ENCODE measurements around the gene NLGN4X. TPM values are rescaled to one million over a fixed set of nuclear protein-coding genes. Genes with fewer than 3 reads are reported as not detected.

NLGN4X gene
- total and polyA plus RNA-seq, 2 donors from 2014 or later: 0.41 to 5.6 TPM

GRCh38 chrX:6026980-6027379 lies 201.7 kb downstream of the NLGN4X start:
- FAIRE-seq (no peak), DNase-seq (peak in 2 of 5 donors; percentile 7 to 47)
- H3K9ac ChIP-seq (ENCODE audit: low read length in 3 of 3): no peak overlapping the region
- no peaks in the 10 kb centered on the region for H3K9me3 ChIP-seq (ENCODE audit: control insufficient read depth in 2 of 3, insufficient read depth in 1 of 3, low read length in 3 of 3)
- no peak overlapping the region for H3K4me3 ChIP-seq (ENCODE audit: low read length in 3 of 3)
- H3K27me3 ChIP-seq (ENCODE audit: control insufficient read depth, insufficient read depth, low read length): no peaks in the 10 kb centered on the region
- no peaks in the 10 kb centered on the region for H3K4me1 ChIP-seq (ENCODE audit: control insufficient read depth in 2 of 3, insufficient read depth in 2 of 3, low read depth in 1 of 3, low read length in 3 of 3)
- no peak overlapping the region for H3K27ac ChIP-seq (ENCODE audit: low read depth in 2 of 2, low read length in 2 of 2)
- no peak for TF ChIP-seq CTCF (IDR thresholded peaks at IDR 0.05; ENCODE audit: borderline replicate concordance, extremely low read depth, insufficient read depth)
- no peaks in the 10 kb centered on the region for H3K36me3 ChIP-seq (ENCODE audit: control insufficient read depth in 2 of 3, insufficient read depth in 3 of 3, low read length in 3 of 3)
- intact Hi-C loops (cut with DNase I): no loop called here

- H3K27me3 ChIP-seq (ENCODE audit: control insufficient read depth, insufficient read depth, low read length): no peaks in the 10 kb centered on the region
- DNase-seq: peak in 1 of 5 donors; percentile 6
- no peak overlapping the region for H3K9ac ChIP-seq (ENCODE audit: low read length in 3 of 3)
- intact Hi-C loops (cut with DNase I): no loop called here
- no peaks in the 10 kb centered on the region for H3K36me3 ChIP-seq (ENCODE audit: control insufficient read depth in 2 of 3, insufficient read depth in 3 of 3, low read length in 3 of 3)
- H3K27ac ChIP-seq (ENCODE audit: low read depth in 2 of 2, low read length in 2 of 2): no peak overlapping the region
- H3K4me3 ChIP-seq (ENCODE audit: low read length in 3 of 3): no peak overlapping the region
- FAIRE-seq: no peak
- no peaks in the 10 kb centered on the region for H3K4me1 ChIP-seq (ENCODE audit: control insufficient read depth in 2 of 3, insufficient read depth in 2 of 3, low read depth in 1 of 3, low read length in 3 of 3)
- H3K9me3 ChIP-seq (ENCODE audit: control insufficient read depth in 2 of 3, insufficient read depth in 1 of 3, low read length in 3 of 3): no peaks in the 10 kb centered on the region
- no peak for TF ChIP-seq CTCF (IDR thresholded peaks at IDR 0.05; ENCODE audit: borderline replicate concordance, extremely low read depth, insufficient read depth)
These were observed 202.2 kb downstream of the NLGN4X start for GRCh38 chrX:6026429-6026828.

- Histone ChIP-seq H3K9ac (ENCODE audit: low read length in 3 of 3) (no peak overlapping the region), H3K27ac (ENCODE audit: low read depth in 2 of 2, low read length in 2 of 2) (no peak overlapping the region), H3K4me1 (ENCODE audit: control insufficient read depth in 2 of 3, insufficient read depth in 2 of 3, low read depth in 1 of 3, low read length in 3 of 3) (no peaks in the 10 kb centered on the region), H3K9me3 (ENCODE audit: control insufficient read depth in 2 of 3, insufficient read depth in 1 of 3, low read length in 3 of 3) (no peaks in the 10 kb centered on the region), H3K4me3 (ENCODE audit: low read length in 3 of 3) (no peak overlapping the region), H3K27me3 (ENCODE audit: control insufficient read depth, insufficient read depth, low read length) (no peaks in the 10 kb centered on the region), H3K36me3 (ENCODE audit: control insufficient read depth in 2 of 3, insufficient read depth in 3 of 3, low read length in 3 of 3) (no peaks in the 10 kb centered on the region)
- TF ChIP-seq CTCF (IDR thresholded peaks at IDR 0.05; ENCODE audit: borderline replicate concordance, extremely low read depth, insufficient read depth): no peak
- FAIRE-seq (no peak), DNase-seq (no peak)
- intact Hi-C loops (cut with DNase I): no loop called here
These were observed 204.5 kb downstream of the NLGN4X start for GRCh38 chrX:6024204-6024603.

Data from kidney (tissue), 14 donors.